Measurements from ENCODE around the gene HTRA1. TPM values are rescaled to one million over a fixed set of nuclear protein-coding genes. Genes with fewer than 3 reads are reported as not detected.

The HTRA1 gene
- total and polyA plus RNA-seq, 7 donors: 11.4 to 30.8 (median 11.8) TPM

DNA sequence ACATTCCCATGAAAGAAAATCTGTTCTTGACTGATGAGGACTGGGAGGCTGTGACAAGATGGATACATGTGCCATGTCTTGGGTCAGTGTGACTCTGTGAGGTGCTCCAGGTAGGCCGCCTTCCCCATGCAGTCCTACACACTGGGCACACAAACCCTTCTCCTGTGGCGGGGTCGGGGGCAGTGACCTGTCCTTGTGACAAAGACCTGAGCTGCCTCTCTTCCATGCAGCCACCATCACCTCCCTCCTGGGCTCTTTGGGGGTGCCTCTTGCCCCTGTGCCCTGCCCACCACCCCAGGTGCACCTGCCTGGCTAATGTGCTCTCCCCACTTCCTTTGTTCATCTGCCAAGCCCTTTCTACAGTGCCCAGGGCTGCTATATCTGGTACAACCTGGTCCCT, 63.5 kb downstream of the HTRA1 start:
- Histone ChIP-seq H3K9me3 (no peaks in the 10 kb centered on the region), H3K36me3 (ENCODE audit: insufficient read depth in 1 of 2, low read depth in 1 of 2) (no peaks in the 10 kb centered on the region), H3K27ac (no peak overlapping the region), H3K27me3 (ENCODE audit: insufficient read depth in 3 of 3, low read length in 2 of 3) (no peaks in the 10 kb centered on the region), H3K4me1 (no peaks in the 10 kb centered on the region), H3K4me3 (no peak overlapping the region)
- DNase-seq (no peak), ATAC-seq (no peak)
- WGBS, 3 donors: 91 to 100% (median 96%) methylated on average over 2 to 3 of the region's 3 CpGs
- TF ChIP-seq, protein P1, sequence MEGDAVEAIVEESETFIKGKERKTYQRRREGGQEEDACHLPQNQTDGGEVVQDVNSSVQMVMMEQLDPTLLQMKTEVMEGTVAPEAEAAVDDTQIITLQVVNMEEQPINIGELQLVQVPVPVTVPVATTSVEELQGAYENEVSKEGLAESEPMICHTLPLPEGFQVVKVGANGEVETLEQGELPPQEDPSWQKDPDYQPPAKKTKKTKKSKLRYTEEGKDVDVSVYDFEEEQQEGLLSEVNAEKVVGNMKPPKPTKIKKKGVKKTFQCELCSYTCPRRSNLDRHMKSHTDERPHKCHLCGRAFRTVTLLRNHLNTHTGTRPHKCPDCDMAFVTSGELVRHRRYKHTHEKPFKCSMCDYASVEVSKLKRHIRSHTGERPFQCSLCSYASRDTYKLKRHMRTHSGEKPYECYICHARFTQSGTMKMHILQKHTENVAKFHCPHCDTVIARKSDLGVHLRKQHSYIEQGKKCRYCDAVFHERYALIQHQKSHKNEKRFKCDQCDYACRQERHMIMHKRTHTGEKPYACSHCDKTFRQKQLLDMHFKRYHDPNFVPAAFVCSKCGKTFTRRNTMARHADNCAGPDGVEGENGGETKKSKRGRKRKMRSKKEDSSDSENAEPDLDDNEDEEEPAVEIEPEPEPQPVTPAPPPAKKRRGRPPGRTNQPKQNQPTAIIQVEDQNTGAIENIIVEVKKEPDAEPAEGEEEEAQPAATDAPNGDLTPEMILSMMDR (IDR thresholded peaks at IDR 0.05): no peak
- intact Hi-C loops (cut with DNase I): no loop called here

DNA sequence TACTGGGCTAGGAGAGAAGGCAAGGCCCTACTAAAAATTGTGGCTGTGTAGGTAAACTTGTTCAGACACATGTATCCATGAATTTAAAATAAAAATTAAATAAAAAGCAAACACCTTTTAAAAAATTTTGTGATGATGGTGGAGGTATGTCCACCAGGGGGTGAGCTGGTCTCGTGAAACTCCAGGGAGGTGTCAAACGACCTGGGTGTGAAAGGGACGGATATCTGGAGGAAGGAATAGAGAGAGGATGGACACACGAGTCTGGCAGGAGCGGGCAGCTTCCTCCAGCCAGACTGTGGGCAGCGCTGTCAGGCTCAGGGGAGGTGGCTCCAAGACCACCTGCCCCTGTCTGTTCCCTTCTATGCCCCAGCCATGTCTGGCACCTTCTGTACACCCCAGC, 64.4 kb downstream of the HTRA1 start:
- TF ChIP-seq, protein P1 (IDR thresholded peaks at IDR 0.05): peak; percentile 17
- Histone ChIP-seq H3K4me1 (no peaks in the 10 kb centered on the region), H3K4me3 (no peak overlapping the region), H3K27me3 (ENCODE audit: insufficient read depth in 3 of 3, low read length in 2 of 3) (no peaks in the 10 kb centered on the region), H3K27ac (no peak overlapping the region), H3K36me3 (ENCODE audit: insufficient read depth in 1 of 2, low read depth in 1 of 2) (no peaks in the 10 kb centered on the region), H3K9me3 (no peaks in the 10 kb centered on the region)
- intact Hi-C loops (cut with DNase I): no loop called here
- WGBS, 3 donors: 22 to 32% (median 30%) methylated on average over 6 of the region's 6 CpGs
- DNase-seq (no peak), ATAC-seq (no peak)

DNA sequence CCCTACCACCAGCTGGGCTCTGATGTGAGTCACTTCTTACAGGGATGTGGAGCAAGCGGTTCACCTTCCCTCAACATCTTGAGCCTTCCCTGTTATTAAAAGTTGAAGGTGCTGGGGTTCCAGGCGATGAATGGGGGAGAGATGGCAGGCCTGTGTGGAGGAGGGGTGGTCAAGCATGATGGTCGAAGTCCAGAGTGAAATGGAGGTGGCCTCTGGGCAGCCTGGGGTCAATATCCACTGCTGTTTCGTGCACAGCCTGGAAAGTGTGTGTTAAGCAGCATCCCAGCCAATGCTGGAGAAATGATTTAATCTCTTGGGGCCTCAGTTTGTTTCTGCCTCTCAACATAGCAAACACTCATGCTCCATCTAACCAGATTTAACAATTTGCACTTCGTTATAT, 65.5 kb downstream of the HTRA1 start:
- intact Hi-C loops (cut with DNase I): no loop called here
- no peak for DNase-seq
- TF ChIP-seq, protein P1 (IDR thresholded peaks at IDR 0.05): no peak
- ATAC-seq: no peak
- peaks cover 0 to 2% (median 0%) of the 10 kb centered on the region in 3 donors for H3K27me3 ChIP-seq (ENCODE audit: insufficient read depth in 3 of 3, low read length in 2 of 3)
- 82 to 87% (median 85%) methylated on average over 5 of the region's 5 CpGs for WGBS, 3 donors
- no peak overlapping the region for H3K27ac ChIP-seq
- H3K9me3 ChIP-seq: no peaks in the 10 kb centered on the region
- H3K4me1 ChIP-seq: no peaks in the 10 kb centered on the region
- no peaks in the 10 kb centered on the region for H3K36me3 ChIP-seq (ENCODE audit: insufficient read depth in 1 of 2, low read depth in 1 of 2)
- no peak overlapping the region for H3K4me3 ChIP-seq

DNA sequence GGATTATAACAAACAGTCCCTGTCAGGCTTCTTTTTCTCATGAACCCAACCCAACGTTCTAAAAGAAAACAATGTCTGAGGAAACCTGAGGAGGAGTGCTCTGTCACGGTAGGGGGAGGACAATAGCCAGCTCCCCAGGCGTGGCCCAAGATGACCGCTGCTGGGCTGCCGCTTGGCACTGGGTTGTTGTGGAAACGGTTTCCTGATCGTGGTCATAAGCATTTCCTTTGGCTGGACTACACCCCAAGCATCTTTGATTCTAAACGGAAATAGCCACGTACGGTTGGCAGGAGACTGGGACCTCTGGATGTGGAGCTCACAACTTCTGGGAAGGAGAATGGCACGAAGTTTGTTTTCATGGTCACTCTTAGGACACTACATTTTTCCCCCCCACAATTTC, 68.8 kb downstream of the HTRA1 start:
- peak in 1 of 2 donors; percentile 44 for DNase-seq

More for the DNA sequence above, 68.8 kb downstream of the HTRA1 start:
- H3K27me3 ChIP-seq (ENCODE audit: insufficient read depth in 3 of 3, low read length in 2 of 3): peaks cover 0 to 2% (median 0%) of the 10 kb centered on the region in 3 donors
- peak in 3 of 4 donors; percentile 56 to 62 (median 57) for ATAC-seq
- H3K27ac ChIP-seq: no peak overlapping the region
- intact Hi-C loops (cut with DNase I): no loop called here
- WGBS, 3 donors: 39 to 54% (median 43%) methylated on average over 11 of the region's 11 CpGs
- no peaks in the 10 kb centered on the region for H3K36me3 ChIP-seq (ENCODE audit: insufficient read depth in 1 of 2, low read depth in 1 of 2)
- TF ChIP-seq, protein P1 (IDR thresholded peaks at IDR 0.05): no peak
- no peaks in the 10 kb centered on the region for H3K4me1 ChIP-seq
- no peak overlapping the region for H3K4me3 ChIP-seq
- no peaks in the 10 kb centered on the region for H3K9me3 ChIP-seq

Measured in psoas muscle (tissue), 8 donors.